MCF 10A (cell line): Measurements from ENCODE around the gene NEU1. TPM values are rescaled to one million over a fixed set of nuclear protein-coding genes. Genes with fewer than 3 reads are reported as not detected.
"Not testable (repeated sequence)": the region's sequence is repeated elsewhere in the genome, so short reads cannot be mapped to it uniquely, and the experiment has no call there.

ENCODE experiments used
- BruUV-seq: library from RNA; stranded (reverse); fragments of 400-500 nt; replicated peaks from 2 replicates; lab custom pipeline; 2021; lab: Mats Ljungman, UMichigan
- CTCF ChIA-PET: fragments of 300-600 bp; sonication (Branson Sonifier 250); formaldehyde crosslinking; extraction: SDS; loops from one replicate; lab custom pipeline; 2021; ENCODE audit warnings: antibody characterized with exemption, inconsistent platforms; lab: Yijun Ruan, JAX
- POLR2A ChIA-PET: fragments of 300-600, 350-650 bp; sonication (Branson Sonifier 250); formaldehyde crosslinking; extraction: SDS; loops from one replicate; lab custom pipeline; 2020; ENCODE audit warnings: antibody characterized with exemption, inconsistent platforms; lab: Yijun Ruan, JAX
- DNase-seq: peaks from one replicate; pipeline ENCODE4 v3.0.0-alpha.2; 2018; ENCODE audit not compliant: unreplicated experiment
- H3K27ac Mint-ChIP-seq: one replicate; pipeline ENCODE4 v1.8.0; 2022; ENCODE audit warnings: mild to moderate bottlenecking, low read depth, mixed read lengths; ENCODE audit not compliant: unreplicated experiment
- H3K27me3 Mint-ChIP-seq: one replicate; pipeline ENCODE4 v1.8.0; 2022; ENCODE audit warnings: mixed read lengths; ENCODE audit not compliant: insufficient read depth, unreplicated experiment
- H3K36me3 Mint-ChIP-seq: one replicate; pipeline ENCODE4 v1.8.0; 2022; ENCODE audit warnings: mild to moderate bottlenecking, moderate library complexity, mixed read lengths; ENCODE audit not compliant: insufficient read depth, unreplicated experiment
- H3K4me1 Mint-ChIP-seq: one replicate; pipeline ENCODE4 v1.8.0; 2022; ENCODE audit warnings: mixed read lengths; ENCODE audit not compliant: insufficient read depth, unreplicated experiment
- H3K4me3 Mint-ChIP-seq: one replicate; pipeline ENCODE4 v1.8.0; 2022; ENCODE audit warnings: mild to moderate bottlenecking, moderate library complexity, mixed read lengths; ENCODE audit not compliant: unreplicated experiment
- H3K9me3 Mint-ChIP-seq: one replicate; pipeline ENCODE4 v1.8.0; 2022; ENCODE audit warnings: mixed read lengths; ENCODE audit not compliant: unreplicated experiment
- CTCF ChIP-seq: fragments of 200-600 bp; IDR thresholded peaks from one replicate; pipeline ENCODE4 v1.8.0; 2022; ENCODE audit warnings: antibody characterized with exemption, mild to moderate bottlenecking; ENCODE audit not compliant: unreplicated experiment
- intact Hi-C: fragments of 100-400 bp; cut with micrococcal nuclease; formaldehyde crosslinking; loops from 2 replicates; pipeline ENCODE4 v1.14.1; 2022
- total RNA-seq: library from RNA; stranded (reverse); gene quantifications from 2 replicates; pipeline ENCODE4 v1.2.3, GENCODE V29; 2022

The NEU1 gene
- total RNA-seq, 1 experiment from 2014 or later: 19.7 TPM

GRCh38 chr6:31842053-31842452 lies 20.6 kb downstream of the NEU1 start:
- no TSS peak for BruUV-seq
- POLR2A ChIA-PET: interaction anchor here (0.9 kb wide), 1 partner anchor 181 kb away, joined by 3 read pairs; the partner anchor contains the start of gene C6orf47
- TF ChIP-seq CTCF: no peak
- DNase-seq: no peak
- Mint-ChIP-seq H3K4me3 (no peak overlapping the region), H3K4me1 (peaks cover 7% of the 10 kb centered on the region), H3K9me3 (no peaks in the 10 kb centered on the region), H3K27me3 (no peaks in the 10 kb centered on the region), H3K27ac (no peak overlapping the region), H3K36me3 (peaks cover 51% of the 10 kb centered on the region)
- intact Hi-C loops: no loop called here
- CTCF ChIA-PET: no interaction called here

- intact Hi-C loops: loop anchor here (10.0 kb wide), 1 partner anchor 115 kb away; the partner anchor contains the start of genes NELFE and SKIC2
- Mint-ChIP-seq H3K36me3 (peaks cover 74% of the 10 kb centered on the region), H3K4me1 (peaks cover 13% of the 10 kb centered on the region)
- H3K4me3 Mint-ChIP-seq, DNase-seq, H3K9me3 Mint-ChIP-seq, H3K27me3 Mint-ChIP-seq, H3K27ac Mint-ChIP-seq, BruUV-seq: not testable (repeated sequence)
- ChIA-PET CTCF (interaction anchor here (0.6 kb wide), 2 partner anchors 23 to 50 kb away, joined by 3 read pairs; partner anchors contain the start of gene NEU1), POLR2A (interaction anchor here (0.6 to 11.2 kb wide), 6 partner anchors 8 to 185 kb away, joined by 3 to 202 read pairs (median 4); partner anchors contain the start of genes HSPA1B and NEU1)
These were observed 22.9 kb downstream of the NEU1 start for GRCh38 chr6:31839779-31840126.

- BruUV-seq: no TSS peak
- no peak for TF ChIP-seq CTCF
- CTCF ChIA-PET: interaction anchor here (0.6 to 0.9 kb wide), 4 partner anchors 23 to 110 kb away, joined by 3 to 6 read pairs (median 4); partner anchors contain the start of genes DDAH2 and NEU1
- POLR2A ChIA-PET: interaction anchor here (0.7 to 11.2 kb wide), 9 partner anchors 9 to 174 kb away, joined by 3 to 202 read pairs (median 5); partner anchors contain the start of genes GPANK1, HSPA1A, HSPA1B and HSPA1L
- H3K4me3 Mint-ChIP-seq: peak overlapping the region; percentile 86
- peaks cover 79% of the 10 kb centered on the region for H3K36me3 Mint-ChIP-seq
- H3K4me1 Mint-ChIP-seq: peaks cover 18% of the 10 kb centered on the region
- no peak for DNase-seq
- H3K9me3 Mint-ChIP-seq: no peaks in the 10 kb centered on the region
- no peak overlapping the region for H3K27ac Mint-ChIP-seq
- H3K27me3 Mint-ChIP-seq: no peaks in the 10 kb centered on the region
- intact Hi-C loops: loop anchor here (10.0 kb wide), 1 partner anchor 116 kb away; the partner anchor contains the start of genes NELFE and SKIC2
These were observed 23.7 kb downstream of the NEU1 start for GRCh38 chr6:31838968-31839367.

GRCh38 chr6:31838114-31838553 lies 24.5 kb downstream of the NEU1 start:
- peaks cover 18% of the 10 kb centered on the region for H3K4me1 Mint-ChIP-seq
- ChIA-PET POLR2A (interaction anchor here (0.7 to 11.2 kb wide), 9 partner anchors 15 to 173 kb away, joined by 3 to 202 read pairs (median 4); partner anchors contain the start of genes GPANK1, HSPA1A, HSPA1B and HSPA1L), CTCF (interaction anchor here (0.6 to 0.9 kb wide), 3 partner anchors 40 to 1027 kb away, joined by 3 to 6 read pairs (median 4); partner anchors contain the start of gene DDAH2)
- H3K27ac Mint-ChIP-seq, H3K9me3 Mint-ChIP-seq, H3K27me3 Mint-ChIP-seq, BruUV-seq, DNase-seq: not testable (repeated sequence)
- intact Hi-C loops: loop anchor here (10.0 kb wide), 1 partner anchor 117 kb away; the partner anchor contains the start of genes NELFE and SKIC2
- peak overlapping the region; percentile 86 for H3K4me3 Mint-ChIP-seq
- peaks cover 79% of the 10 kb centered on the region for H3K36me3 Mint-ChIP-seq
